GM18517 (cell line): Measurements from ENCODE around the gene MTFR1L.

Experiments
- ATAC-seq: cut with Tn5 transposase; IDR thresholded peaks from one replicate; pipeline ENCODE4 v1.9.1; 2021; ENCODE audit warnings: mild to moderate bottlenecking, moderate library complexity; ENCODE audit not compliant: unreplicated experiment

The MTFR1L gene

GRCh38 chr1:25787760-25788166, 32.0 kb upstream of the MTFR1L start:
- ATAC-seq: no peak

GRCh38 chr1:25790472-25790871, 29.3 kb upstream of the MTFR1L start:
- no peak for ATAC-seq

GRCh38 chr1:25792115-25792514, 27.6 kb upstream of the MTFR1L start:
- no peak for ATAC-seq

GRCh38 chr1:25793585-25794170, 26.1 kb upstream of the MTFR1L start:
- no peak for ATAC-seq

GRCh38 chr1:25794325-25794724, 25.4 kb upstream of the MTFR1L start:
- ATAC-seq: no peak

GRCh38 chr1:25795211-25795610, 24.5 kb upstream of the MTFR1L start:
- no peak for ATAC-seq

- ATAC-seq: no peak
These were observed 23.6 kb upstream of the MTFR1L start for GRCh38 chr1:25795946-25796810.

GRCh38 chr1:25796811-25797458, 22.8 kb upstream of the MTFR1L start:
- ATAC-seq: no peak

GRCh38 chr1:25797939-25798338, 21.8 kb upstream of the MTFR1L start:
- ATAC-seq: no peak

- no peak for ATAC-seq
These were observed 20.9 kb upstream of the MTFR1L start for GRCh38 chr1:25798666-25799351.

GRCh38 chr1:25799352-25799934, 20.3 kb upstream of the MTFR1L start:
- no peak for ATAC-seq

GRCh38 chr1:25799935-25800702, 19.6 kb upstream of the MTFR1L start, which contains the start of gene SELENON:
TSS of gene SELENON (plus strand) at chr1:25800193. CDS start at chr1:25800231, 38 bp downstream.
- no peak for ATAC-seq

GRCh38 chr1:25800703-25801377, 18.9 kb upstream of the MTFR1L start:
- ATAC-seq: no peak

GRCh38 chr1:25802915-25803314, 16.8 kb upstream of the MTFR1L start:
- ATAC-seq: no peak

- ATAC-seq: no peak
These were observed 16.4 kb upstream of the MTFR1L start for GRCh38 chr1:25803368-25803767.

GRCh38 chr1:25804244-25804963, 15.3 kb upstream of the MTFR1L start:
- ATAC-seq: no peak

GRCh38 chr1:25804964-25805862, 14.5 kb upstream of the MTFR1L start:
- ATAC-seq: no peak

- no peak for ATAC-seq
These were observed 13.9 kb upstream of the MTFR1L start for GRCh38 chr1:25805863-25806225.
